ENCODE data around the gene SIRT7. TPM values are rescaled to one million over a fixed set of nuclear protein-coding genes. Genes with fewer than 3 reads are reported as not detected.

Gene SIRT7
- total and polyA plus RNA-seq, 2 donors (not counting 3 experiments of a cell fraction or from before 2014, with no cell fraction given), result 11.6 to 28.8 TPM

DNA sequence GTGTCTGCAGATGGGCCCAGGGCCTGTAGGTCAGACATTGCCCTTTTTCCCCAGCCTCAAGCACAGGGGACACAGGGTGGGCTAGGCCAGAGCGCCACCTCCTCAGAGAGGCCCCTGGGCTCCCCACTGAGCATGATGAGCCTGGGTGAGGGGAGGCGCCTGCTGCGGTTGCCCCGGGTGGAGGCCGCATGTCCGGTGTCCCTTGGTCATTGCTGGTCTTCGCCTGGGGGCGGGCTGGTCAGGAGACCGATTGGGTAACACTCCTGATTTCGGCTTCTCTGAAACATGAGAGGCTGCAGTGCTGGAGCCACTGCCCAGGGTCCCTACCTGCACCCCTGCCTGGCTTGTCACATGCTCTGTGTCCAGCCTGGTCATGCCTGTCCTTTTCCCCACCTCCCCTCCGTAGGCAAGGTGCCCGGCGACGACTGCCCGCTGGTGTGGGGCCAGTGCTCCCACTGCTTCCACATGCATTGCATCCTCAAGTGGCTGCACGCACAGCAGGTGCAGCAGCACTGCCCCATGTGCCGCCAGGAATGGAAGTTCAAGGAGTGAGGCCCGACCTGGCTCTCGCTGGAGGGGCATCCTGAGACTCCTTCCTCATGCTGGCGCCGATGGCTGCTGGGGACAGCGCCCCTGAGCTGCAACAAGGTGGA is 18.3 kb downstream of the SIRT7 start:
- Histone ChIP-seq H3K27ac (ENCODE audit: insufficient read depth, low read depth, low read length) (no peak overlapping the region), H3K4me2 (ENCODE audit: insufficient read depth, low read length) (no peak overlapping the region), H2AFZ (ENCODE audit: low read depth, low read length) (no peak overlapping the region), H3K9me1 (replicated peaks; ENCODE audit: control insufficient read depth, extremely low read depth, insufficient read depth, low read length) (no peaks in the 10 kb centered on the region), H3K27me3 (ENCODE audit: control insufficient read depth in 2 of 2, insufficient read depth in 2 of 2, low read length in 2 of 2) (no peaks in the 10 kb centered on the region), H3K9me3 (replicated peaks; ENCODE audit: control insufficient read depth, insufficient read depth, low read length) (no peaks in the 10 kb centered on the region), H3K36me3 (ENCODE audit: control insufficient read depth in 2 of 2, extremely low read depth in 1 of 2, insufficient read depth in 2 of 2, low read length in 2 of 2) (peaks cover 7 to 12% of the 10 kb centered on the region in 2 experiments), H4K20me1 (replicated peaks; ENCODE audit: control insufficient read depth, extremely low read depth, insufficient read depth, low read length) (no peaks in the 10 kb centered on the region), H3K4me1 (ENCODE audit: control insufficient read depth, extremely low read depth, insufficient read depth, low read length) (peaks cover 3% of the 10 kb centered on the region), H3K4me3 (replicated peaks in 1 of 3; ENCODE audit: insufficient read depth in 1 of 3, low read depth in 1 of 3, low read length in 3 of 3) (no peak overlapping the region), H3K79me2 (ENCODE audit: control insufficient read depth, insufficient read depth, low read length) (no peaks in the 10 kb centered on the region), H3K9ac (replicated peaks; ENCODE audit: extremely low read depth, insufficient read depth, low read length) (no peak overlapping the region)
- dilution Hi-C loops (cut with MboI; ENCODE audit: extremely low pct_ligation_motif_present, low sequenced_read_pairs) (no loop called here), intact Hi-C loops (cut with micrococcal nuclease) (no loop called here)
- ChIA-PET POLR2A (no interaction called here), CTCF (no interaction called here)
- no TSS peak for BruUV-seq (replicated peaks)
- no peak for FAIRE-seq
- no peak for TF ChIP-seq MYC (IDR thresholded peaks at IDR 0.05; ENCODE audit: low read depth, low read length)
- TF ChIP-seq FOS (IDR thresholded peaks at IDR 0.05; ENCODE audit: borderline replicate concordance, insufficient read depth, low read length), result no peak
- TF ChIP-seq CTCF (IDR thresholded peaks at IDR 0.05; ENCODE audit: extremely low read depth in 1 of 2, insufficient read depth in 1 of 2, low read depth in 1 of 2, low read length in 2 of 2), result no peak
- no peak for TF ChIP-seq EZH2 (IDR thresholded peaks at IDR 0.05; ENCODE audit: borderline replicate concordance, low read depth, low read length, severe bottlenecking)
- TF ChIP-seq POLR2A (IDR thresholded peaks at IDR 0.05; ENCODE audit: low read depth, low read length), result no peak
- no peak for TF ChIP-seq POLR2AphosphoS5 (IDR thresholded peaks at IDR 0.05; ENCODE audit: insufficient read depth, low read depth, low read length)
- no peak for TF ChIP-seq GATA2 (IDR thresholded peaks at IDR 0.05; ENCODE audit: insufficient read depth, insufficient read length, low read depth, low read length)
- TF ChIP-seq, protein P1, sequence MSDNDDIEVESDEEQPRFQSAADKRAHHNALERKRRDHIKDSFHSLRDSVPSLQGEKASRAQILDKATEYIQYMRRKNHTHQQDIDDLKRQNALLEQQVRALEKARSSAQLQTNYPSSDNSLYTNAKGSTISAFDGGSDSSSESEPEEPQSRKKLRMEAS (IDR thresholded peaks at IDR 0.05; ENCODE audit: insufficient read depth, insufficient read length), result no peak
- DNase-seq (ENCODE audit: low read depth, low spot score), result no peak
